HG03558 (cell line): ENCODE data around the gene PCBP2.
"Not testable (repeated sequence)": the region's sequence is repeated elsewhere in the genome, so short reads cannot be mapped to it uniquely, and the experiment has no call there.

Experiments used
- ATAC-seq: cut with Tn5 transposase; IDR thresholded peaks from one replicate; pipeline ENCODE4 v1.9.1; 2021; ENCODE audit warnings: moderate number of reproducible peaks; ENCODE audit not compliant: unreplicated experiment; ENCODE audit errors: extremely low read depth

The PCBP2 gene

GRCh38 chr12:53439582-53439981, 12.3 kb upstream of the PCBP2 start:
- ATAC-seq = not testable (repeated sequence)

GRCh38 chr12:53441040-53441833, 10.7 kb upstream of the PCBP2 start, which contains the start of gene PRR13:
TSS of gene PRR13 (plus strand) at chr12:53441734. CDS start at chr12:53442715, 981 bp downstream.
- peak; percentile 98 for ATAC-seq

DNA sequence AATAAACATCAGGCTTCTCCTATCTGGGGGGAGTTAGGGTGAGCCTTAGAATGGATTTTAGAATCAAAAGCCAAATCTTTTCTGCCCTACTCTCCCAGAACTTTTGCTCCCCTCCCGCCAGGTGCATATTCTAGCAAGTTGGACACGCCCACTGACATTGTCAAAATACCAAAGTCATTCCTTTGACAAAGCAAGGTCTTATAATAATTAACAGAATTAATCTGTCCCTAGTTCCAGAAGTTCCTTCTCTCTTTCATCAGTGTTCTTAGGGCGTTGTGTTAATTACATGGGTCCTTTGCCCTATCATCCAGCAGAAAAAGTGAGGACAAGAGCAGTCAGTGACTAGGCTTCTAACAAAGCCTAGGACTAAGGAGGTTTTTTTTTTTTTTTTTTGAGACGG, 7.9 kb upstream of the PCBP2 start:
- no peak for ATAC-seq

DNA sequence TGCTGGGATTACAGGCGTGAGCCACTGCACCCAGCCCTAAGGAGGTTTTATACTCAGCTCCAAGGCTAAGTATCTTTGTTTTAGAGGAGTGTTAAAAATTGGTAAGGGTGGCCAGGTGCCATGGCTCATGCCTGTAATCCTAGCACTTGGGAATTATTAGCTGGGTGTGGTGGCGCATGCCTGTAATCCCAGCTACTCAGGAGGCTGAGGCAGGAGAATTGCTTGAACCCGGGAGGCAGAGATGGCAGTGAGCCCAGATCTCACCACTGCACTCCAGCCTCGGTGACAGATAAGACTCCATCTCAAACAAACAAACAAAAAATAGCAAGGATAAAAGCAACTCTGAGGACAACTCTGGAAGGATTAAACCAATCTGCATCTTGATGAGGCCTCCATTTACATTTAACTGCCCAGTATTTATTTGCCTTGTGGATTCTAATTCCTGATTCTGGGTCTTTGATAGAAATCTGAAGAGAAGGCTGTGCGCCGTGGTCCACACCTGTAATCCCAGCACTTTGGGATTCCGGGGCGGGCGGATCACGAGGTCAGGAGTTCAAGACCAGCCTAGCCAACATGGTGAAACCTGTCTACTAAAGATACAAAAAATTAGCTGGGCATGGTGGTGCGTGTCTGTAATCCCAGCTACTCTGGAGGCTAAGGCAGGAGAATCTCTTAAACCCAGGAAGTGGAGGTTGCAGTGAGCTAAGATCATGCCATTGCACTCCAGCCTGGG, 7.1 kb upstream of the PCBP2 start:
- not testable (repeated sequence) for ATAC-seq

DNA sequence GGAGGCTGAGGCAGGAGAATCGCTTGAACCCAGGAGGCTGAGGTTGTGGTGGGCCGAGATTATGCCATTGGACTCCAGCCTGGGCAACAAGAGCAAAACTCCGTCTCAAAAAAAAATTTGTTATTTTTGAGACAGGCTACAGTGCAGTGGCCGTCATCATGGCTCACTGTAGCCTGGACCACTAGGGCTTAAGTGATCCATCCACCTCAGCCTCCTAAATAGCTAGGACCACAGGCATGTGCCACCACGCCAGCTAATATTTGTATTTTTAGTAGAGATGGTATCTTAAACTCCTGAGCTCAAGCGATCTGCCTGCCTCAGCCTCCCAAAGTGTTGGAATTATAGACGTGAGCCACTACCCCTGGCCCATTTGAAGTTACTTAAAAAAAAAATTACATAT, 966 bp upstream of the PCBP2 start:
- no peak for ATAC-seq

GRCh38 chr12:53452159-53453077, 516 bp downstream of the PCBP2 start:
- ATAC-seq = no peak

DNA sequence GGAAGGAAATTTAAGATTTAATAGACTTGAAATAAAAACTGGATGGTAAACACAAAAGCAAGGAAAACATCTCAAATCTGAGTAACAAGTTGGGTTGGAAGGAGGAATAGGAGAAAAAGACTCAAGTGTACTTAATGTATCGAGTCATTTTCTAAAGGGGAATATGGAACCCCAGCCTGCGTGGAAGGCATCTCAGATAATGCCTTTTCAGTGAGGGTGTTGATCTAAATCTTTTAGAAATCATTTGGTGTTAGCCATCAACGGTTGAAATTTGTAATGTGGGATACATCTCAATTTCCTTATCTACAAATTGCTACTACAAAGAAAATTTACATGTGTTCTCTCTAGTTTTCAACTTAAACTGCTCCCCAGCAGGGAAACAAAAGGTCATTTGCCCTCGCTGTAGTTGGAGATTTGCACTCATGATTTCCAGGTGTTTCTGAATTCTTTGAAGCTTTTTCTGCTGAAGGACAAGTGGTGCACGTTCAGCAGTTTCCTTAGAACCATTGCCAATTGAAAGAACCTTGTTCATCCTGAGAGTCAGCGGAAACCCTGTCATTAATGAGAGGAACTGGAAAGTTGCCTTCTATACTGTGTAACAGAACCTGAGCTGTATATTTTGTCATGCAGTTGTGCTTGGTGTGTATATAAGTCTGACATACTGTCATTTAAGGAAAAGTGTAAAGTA, 2.2 kb downstream of the PCBP2 start:
- no peak for ATAC-seq

- ATAC-seq = no peak
These were observed 2.8 kb downstream of the PCBP2 start for GRCh38 chr12:53454707-53455106.

DNA sequence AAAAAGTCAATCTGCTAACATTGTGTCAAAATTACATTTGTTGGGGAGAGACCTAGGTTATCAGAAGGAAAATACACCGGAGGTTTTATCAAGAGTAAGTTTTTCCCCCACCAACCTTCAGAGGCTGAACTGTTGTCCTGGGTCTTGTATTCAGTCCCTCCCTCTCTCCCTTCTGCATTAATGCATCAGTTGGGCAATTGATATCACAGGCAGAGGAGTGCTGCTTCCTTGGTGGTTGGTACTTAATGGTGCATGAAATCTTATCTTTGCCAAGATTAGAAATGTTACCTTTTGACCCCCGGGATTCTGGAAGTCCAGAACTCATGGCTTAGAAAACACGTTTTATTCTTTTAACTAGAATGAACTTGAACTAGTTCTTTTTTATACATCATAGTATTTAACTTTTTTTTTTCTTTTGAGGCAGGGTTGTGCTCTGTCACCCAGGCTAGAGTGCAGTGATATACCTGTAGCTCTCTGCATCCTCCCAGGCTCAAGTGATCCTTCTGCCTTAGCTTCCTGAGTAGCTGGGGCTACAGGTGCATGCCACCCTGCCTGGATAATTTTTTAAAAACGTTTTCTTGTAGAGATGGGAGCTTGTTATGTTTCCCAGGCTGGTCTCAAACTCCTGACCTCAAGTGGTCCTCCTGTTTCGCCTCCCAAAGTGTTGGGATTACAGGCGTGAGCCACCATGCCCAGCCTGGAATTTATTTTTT, 4.9 kb downstream of the PCBP2 start:
- ATAC-seq = no peak

- no peak for ATAC-seq
These were observed 7.2 kb downstream of the PCBP2 start for GRCh38 chr12:53459097-53459496.

DNA sequence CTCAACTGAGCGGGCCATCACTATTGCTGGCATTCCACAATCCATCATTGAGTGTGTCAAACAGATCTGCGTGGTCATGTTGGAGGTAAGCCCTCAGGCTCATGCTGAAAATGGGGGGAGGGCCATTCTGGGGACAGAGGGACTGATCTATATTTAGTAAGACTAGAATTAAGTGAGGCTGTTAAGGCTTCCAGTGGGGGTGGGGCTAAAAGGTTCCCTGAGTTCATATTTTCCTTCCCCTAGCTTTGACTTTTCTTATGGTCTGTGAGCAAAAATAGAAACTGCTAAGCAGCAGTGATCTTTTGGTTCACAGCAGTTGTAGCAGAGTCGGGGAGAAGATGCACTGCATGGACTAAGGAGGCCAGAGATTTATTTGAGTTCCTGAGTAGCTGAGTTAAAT, 9.2 kb downstream of the PCBP2 start:
- no peak for ATAC-seq

- no peak for ATAC-seq
These were observed 9.7 kb downstream of the PCBP2 start for GRCh38 chr12:53461591-53461990.

- ATAC-seq = no peak
These were observed 11.0 kb downstream of the PCBP2 start for GRCh38 chr12:53462935-53463334.

GRCh38 chr12:53463802-53464560, 12.1 kb downstream of the PCBP2 start:
- ATAC-seq = no peak

GRCh38 chr12:53464685-53465418, 12.9 kb downstream of the PCBP2 start:
- no peak for ATAC-seq

- no peak for ATAC-seq
These were observed 13.8 kb downstream of the PCBP2 start for GRCh38 chr12:53465679-53466078.

DNA sequence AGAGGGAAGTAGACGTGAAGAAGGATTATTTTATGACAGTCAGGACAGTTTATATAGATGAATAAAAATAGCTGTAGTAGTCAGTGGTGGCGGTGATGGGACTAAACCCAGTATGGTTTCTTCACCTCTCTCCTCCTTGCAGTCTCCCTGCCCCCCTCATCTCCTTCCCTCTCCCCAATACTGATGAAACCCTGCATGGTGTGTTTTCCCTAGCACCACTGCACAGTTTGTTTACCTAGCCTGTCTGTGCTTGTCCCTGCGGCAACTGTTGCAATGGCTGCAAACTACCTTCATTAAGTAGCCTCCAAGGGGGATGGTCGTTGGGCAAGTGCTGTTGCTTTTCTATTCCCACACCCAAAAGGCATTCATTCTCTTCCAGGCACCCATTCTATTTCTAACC, 14.7 kb downstream of the PCBP2 start:
- ATAC-seq = no peak

- ATAC-seq = no peak
These were observed 15.2 kb downstream of the PCBP2 start for GRCh38 chr12:53467082-53467481.
